IPS-11a (cell line): ENCODE data around the gene EFL1.
"Not testable (repeated sequence)": the region's sequence is repeated elsewhere in the genome, so short reads cannot be mapped to it uniquely, and the experiment has no call there.

Experiments used
- H3K4me3 ChIP-seq: one replicate; pipeline ENCODE4 v1.5.1; 2013; ENCODE audit warnings: low read depth, low read length, control low read depth

Gene EFL1

GRCh38 chr15:82281276-82281675, 18.7 kb upstream of the EFL1 start:
- not testable (repeated sequence) for H3K4me3 ChIP-seq

DNA sequence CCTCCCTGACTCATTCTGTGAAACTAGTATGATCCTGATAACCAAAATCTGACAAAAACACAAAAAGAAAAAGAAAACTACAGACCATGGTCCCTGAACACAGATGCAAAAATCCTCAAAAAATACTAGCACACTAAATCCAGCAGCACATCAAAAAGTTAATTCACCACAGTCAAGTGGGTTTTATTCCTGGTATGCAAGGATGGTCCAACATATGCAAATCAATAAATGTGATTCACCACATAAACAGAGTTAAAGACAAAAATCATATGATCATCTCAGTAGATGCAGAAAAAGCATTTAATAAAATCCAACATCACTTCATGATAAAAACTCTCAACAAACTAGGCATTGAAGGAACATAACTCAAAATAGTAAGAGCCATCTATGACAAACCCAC, 12.9 kb upstream of the EFL1 start:
- H3K4me3 ChIP-seq = no peak overlapping the region

DNA sequence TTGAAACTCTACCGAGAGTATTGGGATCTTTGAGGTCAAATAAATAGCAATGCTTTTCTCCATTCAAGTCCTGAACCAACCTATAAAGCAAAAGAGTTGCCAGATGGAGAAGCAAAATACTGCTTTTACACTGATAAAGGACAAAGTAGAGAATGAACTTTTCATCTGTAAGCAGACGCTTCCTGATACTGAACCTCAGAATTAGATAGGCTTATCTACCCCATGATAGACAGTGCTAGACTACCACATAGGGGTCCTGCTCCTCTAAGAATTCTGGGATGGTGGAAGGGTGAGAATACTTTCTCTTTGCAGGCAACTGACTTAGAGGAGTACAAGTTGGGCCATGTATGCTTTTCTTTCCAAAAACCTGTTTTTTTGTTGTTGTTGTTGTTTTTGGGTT, 9.6 kb upstream of the EFL1 start:
- no peak overlapping the region for H3K4me3 ChIP-seq

- H3K4me3 ChIP-seq = not testable (repeated sequence)
Measured at GRCh38 chr15:82268454-82268853, 5.9 kb upstream of the EFL1 start.

DNA sequence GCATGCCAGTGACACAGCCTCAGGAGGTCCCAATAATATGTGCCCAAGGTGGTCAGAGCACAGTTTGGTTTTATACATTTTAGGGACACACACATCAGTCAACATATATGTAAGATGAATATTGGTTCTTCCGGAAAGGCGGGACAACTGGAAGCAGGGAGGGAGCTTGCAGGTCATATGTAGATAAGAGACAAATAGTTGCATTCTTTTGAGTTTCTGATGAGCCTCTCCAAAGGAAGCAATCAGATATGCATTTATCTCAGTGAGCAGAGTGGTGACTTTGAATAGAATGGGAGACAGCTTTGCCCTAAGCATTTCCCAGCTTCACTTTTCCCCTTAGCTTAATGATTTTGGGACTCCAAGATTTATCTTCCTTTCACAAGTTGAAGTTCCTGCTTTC, 4.6 kb upstream of the EFL1 start:
- not testable (repeated sequence) for H3K4me3 ChIP-seq

DNA sequence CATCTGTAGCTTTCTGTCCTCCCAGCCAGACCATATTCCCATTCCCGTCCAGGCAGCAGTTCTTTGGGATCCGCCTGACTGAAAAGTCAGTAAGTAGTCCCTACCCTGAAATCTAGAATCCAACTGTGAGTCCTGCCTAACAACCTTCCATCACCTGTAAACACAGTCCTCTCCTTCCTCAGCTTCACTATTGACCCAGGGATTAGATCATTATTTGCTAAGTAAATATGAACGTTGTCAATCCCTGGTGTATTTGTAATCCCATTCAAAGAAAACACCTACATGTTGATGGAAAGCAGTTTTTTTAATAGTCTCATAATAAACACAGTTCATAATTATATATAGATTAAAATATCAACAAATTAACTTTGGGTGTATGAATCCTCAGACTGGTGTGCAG, 816 bp upstream of the EFL1 start:
- H3K4me3 ChIP-seq = peak overlapping the region; percentile 85

- peak overlapping the region; percentile 85 for H3K4me3 ChIP-seq
Measured at GRCh38 chr15:82261566-82262421, 740 bp downstream of the EFL1 start.

DNA sequence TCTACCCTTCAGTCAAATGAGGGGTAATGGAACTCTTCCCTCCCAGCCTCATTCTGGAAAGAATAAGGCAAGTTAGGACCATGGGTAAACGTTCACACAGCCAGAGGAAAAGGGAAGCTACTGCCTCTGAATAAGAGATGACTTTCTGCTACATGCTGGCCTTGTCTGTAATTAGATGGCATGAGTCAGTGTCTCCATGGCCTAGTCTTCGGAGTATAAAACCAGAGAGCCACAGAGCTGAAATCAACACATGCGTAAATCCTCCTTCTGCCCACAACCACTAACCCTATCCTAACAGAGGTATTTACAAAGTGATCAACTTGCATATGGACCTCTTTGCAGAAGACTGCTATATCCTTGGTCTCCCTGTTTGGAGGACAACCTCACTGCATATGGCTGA, 14.3 kb downstream of the EFL1 start:
- H3K4me3 ChIP-seq = not testable (repeated sequence)

DNA sequence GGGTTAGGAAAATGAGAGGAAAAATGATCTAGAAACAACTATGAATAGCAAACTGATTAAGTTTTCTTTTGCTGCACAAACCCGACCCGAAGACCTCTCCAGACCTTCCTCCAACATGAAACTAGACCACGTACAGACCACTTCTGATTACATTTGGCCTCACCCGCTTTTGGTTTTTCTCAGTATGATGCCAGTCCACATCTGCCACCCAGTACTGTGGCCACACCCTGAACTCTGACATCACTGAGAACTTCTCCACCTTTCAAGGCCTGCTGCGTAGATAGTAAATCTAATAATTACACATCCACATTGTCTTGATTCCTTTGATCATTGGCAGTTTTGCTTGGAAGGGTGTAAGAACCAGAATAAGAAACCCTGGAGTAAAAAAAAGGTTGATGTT, 16.6 kb downstream of the EFL1 start:
- not testable (repeated sequence) for H3K4me3 ChIP-seq

GRCh38 chr15:82243644-82244043, 18.9 kb downstream of the EFL1 start:
- not testable (repeated sequence) for H3K4me3 ChIP-seq

- not testable (repeated sequence) for H3K4me3 ChIP-seq
Measured at GRCh38 chr15:82241836-82242499, 20.6 kb downstream of the EFL1 start.

DNA sequence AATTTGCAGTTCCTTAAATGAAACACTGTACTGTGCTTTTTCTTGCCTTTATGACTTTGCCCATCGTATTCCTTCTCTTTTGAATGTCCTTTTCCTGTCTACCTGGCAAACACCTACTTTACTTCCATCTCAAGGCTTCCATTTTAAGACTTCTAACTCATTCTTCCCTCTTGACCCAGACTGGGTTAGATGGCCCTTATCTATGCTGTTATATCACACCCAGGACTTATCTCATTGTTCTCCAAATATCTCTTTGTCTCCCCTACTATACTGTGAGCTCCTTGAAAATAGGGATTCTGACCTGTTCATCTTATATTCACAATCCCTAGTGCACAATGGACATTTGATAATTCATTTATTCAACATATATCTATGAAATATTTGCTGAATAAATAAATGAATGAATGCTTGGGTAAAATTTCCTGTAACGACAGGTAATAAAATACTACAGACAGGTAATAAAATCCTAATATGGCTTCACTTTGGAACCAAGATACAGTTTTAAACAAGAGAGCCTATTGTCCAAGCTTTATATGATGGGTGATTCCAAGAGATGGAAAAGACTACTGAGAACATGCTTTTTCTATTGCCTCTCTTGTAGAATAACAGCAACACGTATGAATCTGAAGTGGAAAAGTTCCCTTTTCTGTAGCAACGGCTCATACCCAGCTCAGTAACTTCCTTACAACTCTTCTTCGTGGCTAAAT, 22.7 kb downstream of the EFL1 start:
- no peak overlapping the region for H3K4me3 ChIP-seq

DNA sequence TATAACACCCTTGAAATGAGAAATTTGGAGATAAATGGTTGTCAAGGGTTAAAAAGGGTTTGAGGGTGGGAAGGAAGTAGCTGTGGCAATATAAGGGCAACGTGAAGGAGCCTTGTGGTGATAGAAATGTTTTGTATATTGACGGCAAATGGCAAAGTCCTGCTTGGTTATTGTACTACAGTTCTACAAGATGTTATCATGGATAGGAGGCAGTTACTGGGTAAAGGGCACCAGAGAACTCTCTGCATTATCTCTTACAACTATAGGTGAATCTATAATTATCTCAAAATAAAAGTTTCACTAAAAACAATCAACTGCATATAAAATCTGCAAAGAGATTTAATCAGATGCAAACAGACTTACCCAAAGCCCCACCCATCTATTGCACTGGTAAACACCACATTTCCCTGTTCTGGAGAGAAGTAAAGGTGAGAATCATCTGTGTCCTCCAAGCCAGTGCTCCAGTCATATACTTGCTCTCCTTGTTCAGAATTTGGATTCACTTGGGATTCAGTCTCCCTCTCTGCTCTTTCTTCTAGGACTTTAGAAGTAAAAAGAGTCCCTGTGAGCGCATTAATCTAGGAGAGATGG, 24.5 kb downstream of the EFL1 start:
- not testable (repeated sequence) for H3K4me3 ChIP-seq

DNA sequence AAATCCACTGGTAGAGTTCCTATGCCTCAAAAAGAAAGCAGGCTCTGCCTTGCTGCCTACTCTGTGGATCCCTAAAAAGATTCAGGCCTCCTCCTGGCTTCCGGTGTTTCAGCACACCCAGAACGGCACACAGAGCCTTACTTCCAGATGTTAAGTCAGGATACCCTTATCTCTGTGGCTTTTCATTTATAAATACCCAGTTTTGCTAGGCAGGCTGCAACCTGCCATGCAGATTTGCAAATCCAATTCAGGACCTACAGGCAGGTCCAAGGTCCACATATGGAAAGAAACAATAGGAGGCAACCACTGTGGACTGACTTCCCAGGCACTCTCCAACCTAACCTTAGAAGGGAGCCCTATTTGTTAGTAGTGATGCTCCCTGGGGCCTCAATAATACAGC, 30.7 kb downstream of the EFL1 start:
- no peak overlapping the region for H3K4me3 ChIP-seq

- no peak overlapping the region for H3K4me3 ChIP-seq
Measured at GRCh38 chr15:82231233-82231632, 31.3 kb downstream of the EFL1 start.

- no peak overlapping the region for H3K4me3 ChIP-seq
Measured at GRCh38 chr15:82228750-82229149, 33.8 kb downstream of the EFL1 start.

DNA sequence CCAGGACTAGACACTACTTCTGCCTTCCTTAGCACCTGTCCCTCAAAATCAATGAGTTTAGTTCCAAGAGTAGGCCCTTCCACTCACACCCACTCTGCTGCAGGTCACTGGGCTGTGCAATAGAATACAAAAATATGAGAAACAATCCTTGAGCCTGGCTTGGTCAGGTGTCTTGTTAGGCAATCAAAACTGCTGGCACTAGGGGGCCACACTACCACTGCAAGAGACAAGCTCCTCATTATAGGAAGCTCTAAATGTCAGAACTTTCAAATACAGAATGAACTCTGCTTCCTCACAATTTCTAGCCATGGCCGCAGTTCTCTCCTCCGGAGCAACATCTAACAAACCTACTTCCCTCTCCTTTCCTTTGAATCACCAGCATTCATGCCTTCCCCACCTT, 41.0 kb downstream of the EFL1 start:
- not testable (repeated sequence) for H3K4me3 ChIP-seq

DNA sequence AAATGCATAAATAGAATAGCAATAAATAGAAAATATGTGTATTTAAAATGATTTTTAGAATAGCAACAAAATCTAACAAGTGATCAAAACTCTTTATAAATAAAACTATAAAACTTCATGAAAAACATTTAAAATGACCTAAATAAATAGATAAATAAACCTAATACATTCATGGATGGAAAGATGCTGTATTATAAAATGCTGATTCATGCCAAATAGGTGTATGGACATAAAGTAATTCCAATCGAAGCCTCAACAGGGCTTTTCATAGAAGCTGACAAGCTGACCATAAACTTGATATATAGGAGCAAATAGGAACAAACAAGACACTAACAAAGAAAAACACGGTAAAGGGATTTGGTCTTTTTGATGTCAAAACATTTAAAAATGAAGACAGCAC, 46.4 kb downstream of the EFL1 start:
- H3K4me3 ChIP-seq = not testable (repeated sequence)

GRCh38 chr15:82212201-82212600, 50.3 kb downstream of the EFL1 start:
- H3K4me3 ChIP-seq = not testable (repeated sequence)

- not testable (repeated sequence) for H3K4me3 ChIP-seq
Measured at GRCh38 chr15:82210066-82210597, 52.4 kb downstream of the EFL1 start.

GRCh38 chr15:82204575-82204974, 58.0 kb downstream of the EFL1 start:
- H3K4me3 ChIP-seq = not testable (repeated sequence)
